HG03354 (cell line): ENCODE measurements around the gene AK2.
"Not testable (repeated sequence)": the region's sequence is repeated elsewhere in the genome, so short reads cannot be mapped to it uniquely, and the experiment has no call there.

Source experiments
- ATAC-seq: cut with Tn5 transposase; IDR thresholded peaks from one replicate; pipeline ENCODE4 v1.9.1; 2021; ENCODE audit warnings: mild to moderate bottlenecking; ENCODE audit not compliant: unreplicated experiment, poor library complexity, severe bottlenecking

The AK2 gene

GRCh38 chr1:32983020-32983419 lies 53.7 kb downstream of the AK2 start:
- no peak for ATAC-seq

- peak; percentile 93 for ATAC-seq
These were observed 55.4 kb downstream of the AK2 start for GRCh38 chr1:32981003-32981901.

- no peak for ATAC-seq
These were observed 56.6 kb downstream of the AK2 start for GRCh38 chr1:32980080-32980479.

DNA sequence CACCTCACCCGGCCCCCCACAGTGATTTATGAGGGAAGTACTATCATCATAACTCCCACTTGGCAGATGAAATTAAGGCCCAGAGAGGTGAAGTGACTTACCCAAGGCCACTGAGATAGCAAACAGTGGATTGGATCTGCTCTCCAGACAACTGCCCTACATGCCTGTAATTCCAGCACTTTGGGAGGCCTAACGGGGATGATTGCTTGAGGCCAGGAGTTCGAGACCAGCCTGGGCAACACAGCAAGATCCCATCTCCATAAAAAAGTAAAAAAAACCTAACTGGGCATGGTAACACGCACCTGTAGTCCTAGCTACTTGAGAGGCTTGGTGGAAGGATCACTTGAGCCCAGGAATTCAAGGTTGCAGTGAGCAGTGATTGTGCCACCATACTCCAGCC lies 57.8 kb downstream of the AK2 start:
- no peak for ATAC-seq

GRCh38 chr1:32977546-32978087 lies 59.1 kb downstream of the AK2 start:
- ATAC-seq, result no peak

GRCh38 chr1:32975055-32975454 lies 61.6 kb downstream of the AK2 start:
- not testable (repeated sequence) for ATAC-seq

DNA sequence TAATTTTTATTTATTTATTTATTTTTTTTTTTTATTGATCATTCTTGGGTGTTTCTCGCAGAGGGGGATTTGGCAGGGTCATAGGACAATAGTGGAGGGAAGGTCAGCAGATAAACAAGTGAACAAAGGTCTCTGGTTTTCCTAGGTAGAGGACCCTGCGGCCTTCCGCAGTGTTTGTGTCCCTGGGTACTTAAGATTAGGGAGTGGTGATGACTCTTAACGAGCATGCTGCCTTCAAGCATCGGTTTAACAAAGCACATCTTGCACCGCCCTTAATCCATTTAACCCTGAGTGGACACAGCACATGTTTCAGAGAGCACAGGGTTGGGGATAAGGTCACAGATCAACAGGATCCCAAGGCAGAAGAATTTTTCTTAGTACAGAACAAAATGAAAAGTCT lies 63.2 kb downstream of the AK2 start:
- not testable (repeated sequence) for ATAC-seq

DNA sequence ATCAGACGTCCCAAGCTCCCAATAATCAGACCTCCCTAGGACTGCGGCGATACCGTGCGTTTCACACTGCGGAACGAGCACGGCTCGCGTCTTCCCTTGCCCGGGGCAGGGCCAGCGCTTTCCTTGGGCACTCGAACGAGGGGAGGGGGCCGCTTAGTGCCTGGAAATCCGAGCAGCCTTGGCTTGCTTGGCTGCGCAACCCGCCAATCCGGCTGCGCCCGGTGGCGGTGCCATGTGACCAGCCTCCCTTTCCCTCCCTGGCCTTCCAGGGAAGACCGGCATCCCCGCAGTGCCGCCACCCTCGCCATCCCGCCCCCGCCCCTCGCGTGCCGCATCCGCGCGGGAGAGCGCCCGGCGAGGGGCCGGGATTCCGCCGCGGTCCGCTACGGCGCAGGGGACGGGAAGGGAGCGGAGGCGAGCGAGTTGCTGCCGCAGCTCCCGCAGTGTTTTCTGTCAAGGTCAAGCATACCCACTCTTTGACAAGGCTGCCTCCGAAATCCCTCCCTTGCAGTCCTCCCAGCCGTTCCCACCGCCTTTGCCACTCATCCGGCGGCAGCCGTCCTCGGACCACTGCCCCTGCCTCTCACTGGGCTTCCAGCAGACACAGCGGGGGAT lies 63.8 kb downstream of the AK2 start:
- ATAC-seq, result no peak

- no peak for ATAC-seq
These were observed 65.1 kb downstream of the AK2 start for GRCh38 chr1:32971576-32971975.

DNA sequence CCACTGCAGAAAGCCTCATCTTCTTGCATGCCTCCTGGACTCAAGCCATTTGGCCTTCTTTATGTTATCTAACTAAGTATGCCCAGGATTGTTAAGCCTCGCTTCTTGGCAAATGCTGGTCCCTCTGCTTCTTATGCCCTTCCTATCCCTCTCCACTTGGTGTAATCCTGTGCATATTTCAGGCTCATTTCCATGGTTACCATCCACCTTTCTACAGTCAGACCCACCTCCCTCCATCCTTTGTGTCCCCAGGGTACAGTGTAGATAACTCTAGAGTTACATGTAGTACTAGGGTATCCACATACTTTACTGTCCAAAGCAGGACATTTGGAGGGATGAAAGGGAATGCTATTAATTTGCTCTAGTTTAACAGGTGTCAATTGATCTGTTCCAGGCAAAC lies 65.5 kb downstream of the AK2 start:
- no peak for ATAC-seq

DNA sequence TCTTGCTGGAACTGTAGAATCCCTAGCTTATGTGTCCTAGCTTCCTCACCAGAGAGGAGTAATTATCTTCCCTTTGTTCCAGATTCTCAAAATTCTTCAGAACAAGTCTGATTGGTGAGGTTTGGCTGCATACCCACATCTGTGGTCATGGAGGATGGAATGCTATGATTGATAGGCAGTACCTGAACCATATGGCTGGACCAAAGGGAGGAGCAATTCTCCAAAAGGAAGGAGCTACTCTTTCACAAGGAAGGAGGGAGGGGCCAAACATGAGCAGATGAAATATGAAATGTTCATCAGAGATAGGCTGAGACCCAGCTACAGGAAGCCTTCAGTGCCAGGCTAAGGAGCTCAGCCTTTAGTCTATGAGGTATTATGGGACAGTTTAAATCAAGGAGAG lies 67.1 kb downstream of the AK2 start:
- ATAC-seq, result no peak

DNA sequence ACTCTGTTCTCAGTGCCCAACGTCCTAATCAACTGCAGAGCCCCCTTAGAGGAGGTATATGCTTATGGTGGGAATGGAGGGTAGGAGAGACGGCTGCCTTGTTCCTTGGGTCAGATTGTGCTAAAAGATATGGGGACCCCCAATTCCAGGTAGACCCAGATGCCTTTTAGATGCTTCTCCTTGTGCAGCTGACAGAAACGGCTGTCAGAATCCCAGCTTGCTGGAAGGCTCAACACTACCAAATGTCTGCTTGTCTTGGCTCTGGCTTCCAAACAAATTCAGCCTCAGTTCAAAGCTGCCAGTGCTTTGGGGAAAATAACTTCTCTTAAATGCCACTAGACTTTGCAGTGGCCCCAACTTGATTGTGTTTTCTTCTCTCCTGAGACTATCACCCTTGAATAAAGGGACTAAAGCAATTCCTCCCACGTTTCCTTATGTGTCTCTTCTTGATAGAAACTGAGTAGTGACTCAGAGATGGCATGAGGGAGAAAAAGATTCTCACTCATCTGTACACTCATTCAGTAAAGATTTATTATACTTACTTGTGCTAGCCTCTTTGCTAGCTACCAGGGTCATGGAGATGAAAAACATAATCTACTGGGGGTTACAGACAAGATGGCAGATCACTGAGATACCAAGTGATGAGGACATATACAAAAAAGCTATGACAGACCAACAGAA lies 68.7 kb downstream of the AK2 start:
- ATAC-seq, result no peak

GRCh38 chr1:32966900-32967299 lies 69.8 kb downstream of the AK2 start:
- no peak for ATAC-seq

- ATAC-seq, result no peak
These were observed 71.4 kb downstream of the AK2 start for GRCh38 chr1:32965251-32965747.

DNA sequence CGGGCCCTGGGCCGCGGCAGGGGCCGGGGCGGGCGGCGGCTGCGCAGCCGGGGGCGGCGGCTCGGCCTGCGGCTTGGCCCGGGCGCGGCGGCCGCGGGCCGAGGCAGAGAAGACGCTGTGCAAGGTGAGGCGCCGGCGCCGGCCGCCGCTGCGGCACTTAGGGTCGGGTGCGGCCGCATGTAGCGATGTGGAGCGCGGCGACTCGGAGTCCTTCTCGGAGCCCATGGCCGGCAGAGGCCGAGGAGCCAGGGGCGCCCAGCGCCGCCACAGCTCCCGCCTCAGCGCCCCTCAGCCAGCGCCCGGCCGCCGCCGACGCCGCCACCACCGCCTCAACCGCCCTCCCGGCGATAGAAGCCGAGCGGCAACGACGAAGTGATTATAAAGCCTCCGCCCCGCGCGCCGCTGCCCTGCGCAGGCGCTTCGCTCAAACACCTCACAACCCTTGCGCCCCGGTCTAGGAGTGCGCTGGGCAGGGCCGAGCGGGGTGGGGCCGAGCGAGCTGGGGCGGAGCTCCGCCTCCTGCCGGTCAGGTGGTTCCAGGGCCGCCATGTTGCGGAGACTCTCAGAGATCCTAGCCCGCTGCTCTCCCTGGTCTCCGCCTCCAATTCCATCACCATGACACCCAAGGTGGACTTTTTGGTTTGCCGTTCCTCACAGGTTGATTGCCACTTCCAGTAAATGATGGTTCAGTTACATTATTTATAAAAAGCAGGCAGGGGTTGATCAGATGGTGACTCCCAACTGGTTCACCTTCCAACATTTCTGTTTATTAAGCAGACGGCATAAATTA lies 72.0 kb downstream of the AK2 start, which contains the start of gene RNF19B:
Gene RNF19B (minus strand): TSS at position 349 of the 790 bp plus-strand sequence. CDS start 124 bp downstream, at position 225.
- ATAC-seq, result peak; percentile 86

GRCh38 chr1:32963746-32964460 lies 72.8 kb downstream of the AK2 start:
- ATAC-seq, result peak; percentile 33

DNA sequence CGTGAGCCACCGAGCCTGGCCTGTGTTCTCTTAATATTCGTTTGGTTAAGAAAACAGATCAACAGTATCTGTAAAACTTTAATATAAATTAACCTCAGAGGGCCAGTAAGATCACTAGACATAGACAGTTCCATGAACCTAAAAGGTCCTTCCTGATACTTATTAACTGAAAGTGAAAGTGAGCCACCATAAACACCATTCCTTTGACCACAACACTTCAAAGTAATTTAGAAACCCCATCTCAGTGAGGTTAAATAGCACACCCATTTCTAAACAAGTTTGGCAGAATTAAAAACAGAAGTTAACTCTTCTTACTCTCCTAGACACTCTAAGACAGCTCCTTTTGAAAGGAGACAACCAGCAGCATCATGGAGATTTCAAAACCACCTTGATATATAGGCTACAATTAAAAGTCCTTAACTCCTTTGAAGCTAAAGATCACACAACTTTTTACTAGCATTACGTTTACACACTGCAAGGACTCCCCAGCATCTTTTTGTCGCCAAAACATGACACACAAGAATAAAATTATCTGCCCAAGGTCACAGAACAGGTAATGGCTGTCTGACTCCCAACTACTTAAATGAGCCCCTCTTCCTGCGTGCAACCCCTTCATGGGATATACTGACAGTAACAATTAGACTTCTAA lies 74.3 kb downstream of the AK2 start:
- no peak for ATAC-seq

- ATAC-seq, result no peak
These were observed 75.8 kb downstream of the AK2 start for GRCh38 chr1:32960819-32961355.
